NK-92 (cell line): ENCODE data around the gene SPACA5.
"Not testable (repeated sequence)": the region's sequence is repeated elsewhere in the genome, so short reads cannot be mapped to it uniquely, and the experiment has no call there.

Experiments
- DNase-seq: peaks from one replicate; lab custom pipeline; 2025; ENCODE audit not compliant: unreplicated experiment; lab: John Stamatoyannopoulos, UW

The SPACA5 gene

DNA sequence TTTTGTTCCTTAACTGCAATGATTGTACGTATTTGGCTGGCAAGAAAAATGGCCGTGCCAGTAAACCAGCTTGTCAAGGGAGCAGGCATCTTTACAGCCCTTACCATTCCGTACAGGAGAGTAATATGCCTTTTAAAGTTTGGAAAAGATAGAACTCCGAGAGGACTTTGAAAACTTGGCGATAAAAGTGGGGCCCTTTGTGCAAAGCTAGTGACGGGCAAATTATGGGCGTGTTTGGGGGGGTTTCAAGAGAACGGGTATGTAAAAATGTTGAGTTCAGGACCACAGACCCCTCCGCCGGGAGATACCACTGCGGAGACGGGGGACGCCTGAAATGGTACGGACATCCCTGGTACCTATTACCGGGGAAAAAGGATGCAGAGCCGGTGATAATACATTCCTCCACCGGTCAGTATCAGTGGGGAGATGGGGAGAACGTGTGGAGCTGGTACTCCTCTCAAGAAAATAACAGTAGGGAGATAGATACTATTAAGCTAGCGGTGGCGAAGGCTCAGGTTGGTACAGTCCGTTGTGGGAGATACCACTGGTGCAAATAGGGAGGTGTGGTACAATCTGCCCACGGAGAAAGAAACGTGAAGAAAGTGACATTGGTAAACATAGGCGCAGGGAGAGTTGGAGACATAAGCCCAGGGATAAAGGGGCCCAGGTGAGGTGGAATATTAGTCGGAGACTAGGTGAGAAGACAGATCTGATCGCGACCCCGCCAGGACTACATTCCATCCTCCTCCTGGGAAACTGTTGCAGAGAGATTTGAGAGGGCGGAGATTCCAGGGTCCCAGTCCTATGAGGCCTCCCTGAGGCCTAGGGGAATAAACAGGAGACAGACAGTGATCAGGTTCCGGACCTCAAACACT, 14.5 kb downstream of the SPACA5 start:
- DNase-seq: no peak

DNA sequence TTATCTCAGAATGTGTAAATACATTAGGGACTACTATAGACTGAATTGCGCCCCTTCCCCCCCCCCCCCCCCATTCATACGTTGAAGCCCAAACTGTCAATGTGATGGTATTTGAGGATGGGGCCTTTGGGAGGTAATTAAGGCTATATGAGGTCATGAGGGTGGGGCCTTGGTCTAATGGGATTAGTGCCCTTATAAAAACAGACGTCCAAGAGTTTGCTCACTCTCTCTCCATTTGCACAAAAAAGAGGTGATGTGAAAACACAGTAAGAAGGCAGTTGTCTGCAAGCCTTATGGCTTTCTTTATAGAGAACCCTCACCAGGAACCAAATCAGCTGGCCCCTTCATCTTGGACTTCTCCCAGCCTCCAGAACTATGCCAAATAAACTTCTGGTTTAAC, 15.3 kb downstream of the SPACA5 start:
- DNase-seq: no peak

DNA sequence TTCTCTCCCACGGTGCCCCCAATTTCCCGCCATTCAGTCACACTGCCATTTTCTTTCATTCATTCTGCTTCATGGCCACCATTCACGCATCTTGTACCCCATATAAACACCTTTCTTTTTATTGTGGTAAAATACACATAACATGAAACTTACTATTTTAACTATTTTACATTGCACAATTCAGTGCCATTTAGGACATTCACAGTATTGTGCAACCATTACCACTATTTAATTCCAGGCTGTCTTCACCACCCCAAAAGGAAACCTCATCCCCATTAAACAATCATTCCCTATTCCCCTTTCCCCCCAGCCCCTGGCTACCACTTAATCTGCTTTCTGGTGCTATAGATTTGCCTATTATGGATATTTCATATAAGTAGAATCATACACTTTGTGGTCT, 15.9 kb downstream of the SPACA5 start:
- DNase-seq: no peak

- no peak for DNase-seq
Observed at GRCh38 chrX:48025561-48025960, 18.8 kb downstream of the SPACA5 start.

- not testable (repeated sequence) for DNase-seq
Observed at GRCh38 chrX:48027545-48027944, 20.8 kb downstream of the SPACA5 start.

DNA sequence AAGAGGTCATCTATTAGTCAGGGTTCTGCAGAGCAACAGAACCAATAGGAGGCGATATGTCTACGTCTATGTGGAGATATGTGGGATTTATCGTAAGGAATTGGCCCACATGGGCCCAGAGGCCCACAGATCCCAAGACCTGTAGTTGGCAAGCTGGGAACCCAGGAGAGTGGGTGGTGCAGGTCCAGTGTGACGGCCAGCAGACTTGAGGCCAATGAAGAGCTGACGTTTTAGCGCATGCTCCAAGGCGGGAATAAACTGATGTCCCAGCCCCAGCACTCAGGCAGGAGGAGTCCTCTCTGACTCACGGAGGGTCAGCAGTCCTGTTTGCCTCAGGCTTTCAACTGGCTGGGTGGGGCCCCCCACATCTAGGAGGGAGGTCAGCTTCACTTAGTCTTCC, 21.3 kb downstream of the SPACA5 start:
- no peak for DNase-seq

DNA sequence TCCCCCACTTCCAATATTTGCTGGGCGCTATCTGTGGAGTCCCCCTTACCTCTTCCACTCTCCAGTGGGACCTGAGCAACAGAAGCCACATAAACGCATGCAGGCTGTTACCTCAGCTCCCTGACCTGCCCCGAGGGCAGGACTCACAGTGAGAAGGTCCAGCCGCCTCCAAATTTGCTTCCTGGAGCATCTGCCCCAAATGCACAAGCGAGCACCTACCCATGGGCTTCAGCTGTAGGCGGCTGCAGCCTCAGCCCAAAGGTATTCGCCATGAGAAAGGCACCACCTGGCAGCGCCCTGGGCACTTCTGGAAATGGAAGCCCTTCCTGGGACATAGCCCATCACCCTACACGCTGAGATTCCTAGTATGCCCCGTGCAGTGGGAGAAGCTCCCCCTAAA, 23.4 kb downstream of the SPACA5 start:
- DNase-seq: no peak

GRCh38 chrX:48030641-48031173, 23.9 kb downstream of the SPACA5 start:
- DNase-seq: not testable (repeated sequence)

- DNase-seq: no peak
Observed at GRCh38 chrX:48035891-48036290, 29.1 kb downstream of the SPACA5 start.

GRCh38 chrX:48043056-48043455, 36.3 kb downstream of the SPACA5 start:
- no peak for DNase-seq

DNA sequence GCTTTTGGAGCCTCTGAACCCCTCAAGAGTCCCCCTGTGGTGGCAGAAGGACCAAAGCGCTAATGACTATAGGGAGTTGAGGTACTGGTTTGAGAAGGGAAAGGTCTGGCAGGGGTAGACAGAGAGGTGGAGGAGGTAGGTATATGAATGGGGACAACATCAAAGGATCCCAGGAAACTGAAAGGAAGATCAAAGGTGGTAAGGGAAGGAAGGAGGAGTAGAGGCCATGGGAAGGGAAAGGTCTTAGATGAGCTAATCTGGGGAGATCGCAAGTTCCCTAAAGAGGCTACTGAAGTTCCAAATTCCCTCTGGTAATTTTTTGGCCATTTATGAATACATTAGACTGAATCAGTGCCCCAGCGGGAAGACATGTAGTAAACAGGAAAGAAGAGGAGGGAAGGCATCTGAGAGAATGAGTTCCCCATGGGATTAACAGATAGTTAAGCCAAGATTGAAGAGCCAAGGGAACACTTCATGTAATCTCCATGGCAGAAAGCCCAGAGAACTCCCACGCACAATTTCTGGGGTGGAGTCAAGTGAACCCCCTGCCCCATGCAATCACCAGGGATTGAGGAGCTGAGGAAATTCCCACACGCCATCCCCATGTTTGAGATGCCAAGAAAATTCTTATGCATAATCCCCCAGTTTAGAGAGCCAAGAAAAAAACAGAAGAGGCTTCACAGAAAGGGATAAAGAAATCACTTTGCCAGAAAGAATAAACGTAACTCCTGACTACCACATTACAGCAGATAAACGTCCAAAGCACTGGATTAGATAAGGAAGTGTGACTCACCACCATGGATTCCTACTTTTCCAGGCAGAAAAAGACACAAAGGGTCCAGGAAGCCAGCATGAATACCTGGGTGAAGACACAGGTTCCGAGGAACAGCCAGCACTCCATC, 38.9 kb downstream of the SPACA5 start:
- DNase-seq: no peak

DNA sequence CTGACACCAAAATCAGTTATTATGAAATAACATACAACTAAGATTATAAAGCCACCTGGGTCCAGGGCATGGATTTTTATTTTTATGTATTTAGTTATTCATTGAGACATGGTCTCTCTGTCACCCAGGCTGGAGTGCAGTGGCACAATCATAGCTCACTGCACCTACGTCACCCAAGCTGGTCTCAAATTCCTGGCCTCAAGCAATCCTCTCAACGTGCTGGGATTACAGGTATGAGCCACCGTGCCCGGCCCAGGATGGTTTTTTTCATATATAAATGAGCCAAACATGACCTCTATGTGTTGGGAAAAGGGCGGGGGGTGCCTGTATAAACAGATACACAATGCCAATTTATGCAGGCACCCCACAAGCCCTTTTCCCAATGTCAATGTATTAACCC, 40.1 kb downstream of the SPACA5 start:
- no peak for DNase-seq

DNA sequence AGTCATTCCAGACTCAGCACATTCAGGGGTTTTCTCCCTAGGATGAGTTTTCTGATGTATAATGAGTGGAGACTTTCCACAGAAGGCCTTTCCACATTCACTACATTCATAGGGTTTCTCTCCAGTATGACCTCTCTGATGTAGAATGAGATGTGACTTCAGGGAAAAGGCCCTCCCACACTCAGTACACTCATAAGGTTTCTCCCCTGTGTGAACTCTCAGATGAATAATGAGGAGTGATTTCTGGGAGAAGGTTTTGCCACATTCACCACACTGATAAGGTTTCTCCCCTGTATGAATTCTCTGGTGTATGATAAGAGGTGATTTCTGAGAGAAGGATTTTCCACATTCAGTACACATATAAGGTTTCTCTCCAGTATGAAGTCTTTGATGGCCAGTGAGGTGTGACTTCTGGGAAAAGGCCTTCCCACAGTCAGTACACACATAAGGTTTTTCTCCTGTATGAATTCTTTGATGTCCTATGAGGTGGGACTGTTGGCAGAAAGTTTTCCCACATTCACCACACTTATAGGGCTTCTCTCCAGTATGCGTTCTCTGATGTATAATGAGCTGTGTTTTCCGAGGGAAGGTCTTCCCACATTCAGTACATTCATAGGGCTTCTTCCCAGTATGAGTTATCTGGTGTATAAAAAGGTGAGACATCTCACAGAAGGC, 52.0 kb downstream of the SPACA5 start:
- DNase-seq: no peak

DNA sequence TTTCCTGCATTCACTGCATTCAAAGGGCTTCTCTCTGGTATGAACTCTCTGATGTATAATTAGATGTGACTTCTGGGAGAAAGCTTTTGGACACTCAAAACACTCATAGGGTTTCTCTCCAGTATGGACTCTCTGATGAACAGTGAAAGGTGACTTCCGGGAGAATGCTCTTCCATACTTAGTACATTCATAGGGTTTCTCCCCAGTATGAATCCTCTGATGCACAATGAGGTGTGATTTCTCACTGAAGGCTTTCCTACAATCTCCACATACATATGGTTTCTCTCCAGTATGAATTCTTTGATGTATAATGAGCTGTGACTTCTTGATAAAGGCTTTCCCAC, 52.5 kb downstream of the SPACA5 start:
- DNase-seq: no peak
